COR-L47 (cell line): ENCODE results near the gene HIVEP3.
"Not testable (repeated sequence)": the region's sequence is repeated elsewhere in the genome, so short reads cannot be mapped to it uniquely, and the experiment has no call there.

Source experiments
- DNase-seq: peaks from one replicate; lab custom pipeline; 2025; lab: John Stamatoyannopoulos, UW

Gene HIVEP3

DNA sequence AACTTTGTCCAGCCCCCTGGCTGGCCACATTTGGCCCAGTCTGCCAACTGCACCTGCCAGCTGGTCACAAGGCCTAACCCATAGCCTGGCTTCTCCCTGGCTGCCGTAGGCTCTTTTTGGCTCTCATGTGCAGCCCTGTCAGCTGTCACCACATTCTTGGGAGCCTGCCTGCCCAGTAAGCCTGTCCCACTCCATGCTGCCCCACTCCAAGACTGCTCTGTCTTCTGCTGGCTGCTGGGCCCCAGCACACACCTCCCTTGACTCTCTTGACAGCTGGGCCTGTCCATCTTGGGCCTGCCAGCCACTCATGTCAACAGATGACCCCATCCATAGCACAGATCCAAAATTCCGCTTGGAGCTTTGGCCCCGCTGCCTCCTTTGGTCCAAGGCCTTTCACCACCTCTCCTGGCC, 360.0 kb downstream of the HIVEP3 start:
- DNase-seq: no peak

DNA sequence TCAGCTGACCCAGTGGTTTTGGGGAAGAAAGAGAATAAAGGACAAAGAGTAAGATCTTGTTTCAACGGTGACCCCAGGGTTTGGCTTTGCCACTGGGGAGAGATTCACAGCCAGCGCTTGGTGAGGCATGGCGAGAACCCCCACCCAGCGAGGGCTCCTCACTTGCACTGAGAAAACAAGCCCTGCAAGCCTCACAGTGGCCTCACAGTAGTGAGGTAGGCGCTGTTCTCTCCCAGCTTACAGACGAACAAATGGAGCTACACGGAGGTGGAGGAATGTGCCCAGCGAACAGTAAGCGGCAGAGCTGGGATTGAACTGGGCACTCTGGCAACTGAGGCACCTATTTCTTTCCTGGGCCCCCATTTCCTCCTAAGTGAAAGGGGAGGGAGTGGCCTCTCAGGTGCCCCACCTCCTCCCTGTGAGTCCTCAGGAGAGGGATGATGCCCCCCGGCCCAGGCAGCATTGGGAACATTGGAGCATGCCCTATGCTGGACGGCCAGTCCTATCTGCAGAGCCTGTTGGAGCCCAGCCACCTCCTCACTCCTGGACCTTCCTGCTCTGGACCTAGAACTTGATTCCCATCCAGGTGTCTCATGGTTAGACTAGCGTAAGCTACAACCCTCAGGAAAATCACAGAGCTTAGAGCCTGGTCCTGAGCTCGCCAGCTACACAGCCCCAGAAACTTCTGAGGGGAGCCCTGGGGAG, 360.8 kb downstream of the HIVEP3 start:
- DNase-seq: no peak

- DNase-seq: not testable (repeated sequence)
These were observed 364.0 kb downstream of the HIVEP3 start for GRCh38 chr1:41554746-41555145.

- no peak for DNase-seq
These were observed 370.8 kb downstream of the HIVEP3 start for GRCh38 chr1:41547781-41548560.

- DNase-seq: no peak
These were observed 371.4 kb downstream of the HIVEP3 start for GRCh38 chr1:41547336-41547735.

- no peak for DNase-seq
These were observed 371.9 kb downstream of the HIVEP3 start for GRCh38 chr1:41546833-41547135.

- DNase-seq: no peak
These were observed 372.5 kb downstream of the HIVEP3 start for GRCh38 chr1:41545996-41546832.

DNA sequence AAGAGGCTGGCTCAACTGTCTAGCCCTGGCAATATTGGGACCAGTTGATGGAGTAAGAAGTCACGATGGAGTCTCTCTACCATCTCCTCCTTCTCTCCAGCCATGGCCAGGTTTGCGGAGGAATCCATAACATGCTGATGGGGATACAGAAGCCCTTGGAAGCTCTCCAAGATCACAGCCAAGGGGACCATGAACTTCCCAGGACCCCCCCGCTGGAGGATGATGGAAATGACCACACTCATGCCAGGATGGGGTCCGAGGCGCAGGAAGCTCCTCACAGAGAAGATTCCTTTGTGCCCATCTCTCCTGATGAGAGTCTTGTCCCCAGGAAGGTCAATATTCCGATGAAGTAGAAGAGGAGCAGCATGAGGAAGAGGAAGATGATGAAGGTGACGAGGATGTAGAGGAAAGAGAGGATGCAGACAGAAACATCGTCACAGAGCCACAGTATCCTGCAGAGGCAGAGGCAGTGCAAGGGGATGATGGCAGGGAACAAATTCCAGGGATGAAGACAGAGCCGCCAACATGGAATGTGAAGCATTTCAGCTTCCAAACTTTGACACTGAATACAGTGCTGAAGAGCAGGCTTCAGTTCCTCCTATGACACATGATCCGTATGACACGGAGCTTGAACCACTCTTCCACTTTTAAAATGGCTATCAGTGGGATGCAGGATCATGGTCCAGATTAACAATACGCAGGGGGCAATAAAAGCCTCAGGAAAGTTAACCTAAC, 376.4 kb downstream of the HIVEP3 start:
- no peak for DNase-seq

DNA sequence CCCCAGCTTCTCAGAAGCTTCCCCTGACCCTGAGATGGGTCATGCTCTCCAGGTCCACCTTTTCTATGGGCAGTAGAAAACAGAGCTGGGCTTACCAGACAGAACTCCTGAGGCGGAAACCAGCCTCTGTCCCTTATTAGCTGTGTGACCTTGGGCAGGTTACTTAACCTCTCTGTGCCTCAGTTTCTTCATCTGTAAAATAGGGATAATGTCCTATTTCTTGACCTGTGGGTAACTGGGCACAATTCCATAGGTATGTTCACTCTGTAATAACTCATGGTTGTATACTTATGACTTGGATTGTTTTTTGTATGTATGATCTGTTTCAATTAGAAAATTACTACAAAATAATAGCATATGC, 377.1 kb downstream of the HIVEP3 start:
- no peak for DNase-seq

DNA sequence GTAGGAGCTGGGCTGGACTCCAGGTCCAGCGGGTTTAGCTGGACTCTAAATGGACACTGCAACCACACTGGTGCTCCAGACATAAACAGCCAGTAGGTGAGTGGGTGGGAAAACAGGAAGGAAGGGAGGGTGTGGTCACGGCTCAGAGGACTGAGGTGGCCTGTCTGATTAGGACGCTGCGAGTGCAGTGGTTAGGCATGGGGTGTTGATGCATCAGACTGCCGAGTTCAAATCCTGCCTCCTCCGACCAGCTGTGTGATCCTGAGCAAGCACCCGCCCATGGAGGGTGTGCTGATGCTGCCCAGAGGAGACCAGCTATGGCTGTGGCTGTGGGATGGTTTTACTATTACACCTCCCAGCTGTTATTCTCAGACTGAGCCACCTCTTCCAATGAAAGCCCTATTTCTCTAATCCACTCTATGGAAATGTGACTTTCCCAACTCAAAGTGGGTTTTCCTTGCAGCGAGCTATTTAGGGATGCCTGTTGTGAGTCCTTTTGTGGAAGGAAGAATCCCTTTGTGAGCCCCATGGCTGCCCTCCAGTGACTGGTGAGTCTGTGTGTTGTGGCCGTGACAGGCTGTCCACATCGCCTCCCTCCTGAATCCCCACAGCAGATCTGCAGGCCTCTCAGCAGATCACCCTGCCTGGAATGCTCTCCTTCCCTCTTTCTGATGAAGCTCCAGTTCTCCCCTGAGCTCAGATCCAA, 377.7 kb downstream of the HIVEP3 start:
- DNase-seq: no peak

GRCh38 chr1:41539999-41540398, 378.7 kb downstream of the HIVEP3 start:
- DNase-seq: no peak

DNA sequence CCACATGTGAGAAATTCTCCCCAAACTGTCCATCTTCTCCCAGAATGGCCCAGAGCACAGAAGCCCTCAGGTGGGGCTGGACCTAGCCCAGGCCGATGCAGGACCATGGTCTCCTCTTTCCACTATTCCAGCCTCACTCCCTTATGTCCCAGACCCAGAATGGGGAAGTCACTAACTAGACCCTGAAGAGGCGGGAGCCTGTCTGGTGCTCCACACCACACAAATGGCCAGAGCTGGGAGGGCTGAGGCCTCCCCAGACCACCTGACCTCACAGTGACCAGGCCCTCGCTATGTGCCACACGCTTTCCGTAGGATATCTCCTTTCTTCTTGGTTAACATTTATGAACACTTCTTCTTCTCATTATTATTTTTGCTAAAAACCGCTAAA, 379.3 kb downstream of the HIVEP3 start:
- DNase-seq: no peak

GRCh38 chr1:41538741-41539417, 379.8 kb downstream of the HIVEP3 start:
- DNase-seq: no peak

DNA sequence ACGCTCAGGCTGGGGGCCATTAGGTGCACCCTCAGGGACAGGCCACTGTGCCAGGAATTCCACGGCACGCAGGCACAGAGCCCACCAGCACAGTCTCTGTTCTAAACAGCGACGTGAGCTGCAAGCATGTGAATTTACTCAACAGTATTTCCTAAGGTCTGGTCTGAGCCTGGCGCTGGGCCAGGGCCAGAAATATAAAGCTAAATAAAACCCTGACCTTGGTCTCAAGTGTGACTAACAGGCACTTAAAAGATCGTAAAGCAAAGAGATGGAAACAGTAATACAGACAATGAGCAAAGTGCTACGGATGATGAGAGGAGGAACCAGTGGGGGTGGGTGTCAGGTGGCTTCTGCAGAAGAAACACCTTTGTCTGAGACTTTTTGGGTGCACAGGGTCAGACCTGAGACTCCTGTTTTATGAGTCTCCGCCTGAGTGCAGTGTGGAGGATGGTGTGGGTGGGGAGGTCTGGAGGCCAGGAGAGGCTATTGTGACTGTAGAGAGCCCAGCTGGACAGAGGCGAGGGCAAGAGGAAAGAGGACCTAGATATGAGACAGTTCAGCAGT, 380.9 kb downstream of the HIVEP3 start:
- no peak for DNase-seq

DNA sequence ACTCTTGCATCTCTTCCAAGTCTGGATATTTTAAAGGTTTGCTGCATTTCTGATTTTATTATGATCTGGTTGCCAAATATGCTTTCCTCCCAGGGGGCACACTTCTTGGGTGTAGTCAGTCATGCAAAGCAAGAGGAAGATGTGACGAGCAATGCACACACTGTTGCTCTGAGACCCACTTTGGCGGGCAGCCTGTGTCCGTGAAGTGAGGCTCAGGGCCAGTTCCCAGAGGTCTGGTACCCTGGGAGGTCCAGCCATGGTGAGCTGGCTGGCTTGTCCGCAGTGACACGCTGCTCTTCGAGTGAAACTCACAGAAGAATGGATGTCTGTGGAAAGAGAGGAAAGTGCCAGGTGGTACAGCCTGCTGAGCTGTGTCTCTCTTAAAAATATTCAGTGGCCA, 381.5 kb downstream of the HIVEP3 start:
- no peak for DNase-seq

GRCh38 chr1:41536361-41536802, 382.3 kb downstream of the HIVEP3 start:
- DNase-seq: no peak

GRCh38 chr1:41535716-41536115, 383.0 kb downstream of the HIVEP3 start:
- no peak for DNase-seq

- no peak for DNase-seq
These were observed 383.4 kb downstream of the HIVEP3 start for GRCh38 chr1:41535276-41535675.

DNA sequence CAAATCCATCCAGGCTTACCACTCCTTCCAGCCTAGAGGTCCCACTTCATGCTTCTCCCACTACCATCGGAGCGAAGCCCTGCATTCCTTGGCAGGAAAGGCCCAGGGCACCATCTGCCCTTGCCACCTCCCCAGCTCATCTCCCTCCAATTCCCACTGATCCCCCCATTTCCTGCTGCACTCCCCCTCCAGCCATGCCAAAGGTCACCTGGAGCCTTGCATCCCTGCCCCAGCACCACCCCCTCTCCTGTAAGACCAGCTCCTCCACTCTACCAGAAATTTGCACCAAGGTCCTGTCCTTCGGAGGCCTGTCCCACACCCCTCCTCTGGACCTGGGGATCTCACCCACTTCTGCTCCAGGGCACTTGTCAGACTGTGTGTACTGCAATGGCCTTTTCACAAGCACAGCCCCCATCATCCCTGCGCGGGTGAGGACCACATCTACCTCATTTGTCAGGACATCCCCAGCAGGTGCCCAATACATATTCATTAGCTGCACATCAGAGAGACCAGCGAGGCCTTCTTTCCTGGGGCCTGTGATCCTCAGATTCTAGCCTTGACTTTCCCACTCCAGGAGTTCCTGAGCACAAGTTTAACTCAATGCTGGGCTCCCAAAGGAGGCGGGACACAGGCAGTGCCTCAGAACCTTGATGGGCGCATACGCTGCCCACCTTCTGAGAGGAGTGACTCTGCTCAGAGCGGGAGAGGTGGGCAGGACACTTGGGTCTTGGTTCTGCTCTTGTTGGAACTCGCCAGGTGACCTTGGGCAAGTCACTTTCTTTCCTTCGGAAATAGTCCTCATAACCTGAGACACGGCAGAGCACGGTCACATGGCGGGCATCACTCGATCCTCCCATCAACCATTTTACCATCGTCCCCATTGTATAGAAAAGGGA, 384.3 kb downstream of the HIVEP3 start:
- DNase-seq: no peak

DNA sequence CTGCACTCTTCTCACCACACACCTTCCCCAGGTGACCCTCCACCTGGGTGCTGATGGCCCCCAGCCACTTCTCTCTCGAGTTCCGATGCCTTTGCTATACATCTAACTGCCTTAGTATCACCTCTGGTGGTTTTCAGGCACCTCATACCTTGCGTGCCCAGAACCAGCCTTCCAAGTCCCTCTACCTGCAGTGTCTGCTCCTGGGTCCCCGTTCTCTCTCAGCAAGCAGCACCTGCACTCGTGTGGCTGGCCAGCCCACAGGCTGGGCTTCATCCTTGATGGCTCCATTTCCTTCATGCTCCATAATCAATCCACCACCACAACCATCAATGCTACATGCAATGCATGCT, 385.0 kb downstream of the HIVEP3 start:
- DNase-seq: no peak
